GM04503 (cell line): ENCODE results near the gene RNF169.
A peak's percentile ranks its signal among the peaks of the same experiment; 100 is the strongest.
"Not testable (repeated sequence)": the region's sequence is repeated elsewhere in the genome, so short reads cannot be mapped to it uniquely, and the experiment has no call there.

Experiments used
- DNase-seq: peaks from one replicate; pipeline ENCODE4 v3.0.0-alpha.2; 2012; ENCODE audit warnings: low read depth

RNF169 gene

DNA sequence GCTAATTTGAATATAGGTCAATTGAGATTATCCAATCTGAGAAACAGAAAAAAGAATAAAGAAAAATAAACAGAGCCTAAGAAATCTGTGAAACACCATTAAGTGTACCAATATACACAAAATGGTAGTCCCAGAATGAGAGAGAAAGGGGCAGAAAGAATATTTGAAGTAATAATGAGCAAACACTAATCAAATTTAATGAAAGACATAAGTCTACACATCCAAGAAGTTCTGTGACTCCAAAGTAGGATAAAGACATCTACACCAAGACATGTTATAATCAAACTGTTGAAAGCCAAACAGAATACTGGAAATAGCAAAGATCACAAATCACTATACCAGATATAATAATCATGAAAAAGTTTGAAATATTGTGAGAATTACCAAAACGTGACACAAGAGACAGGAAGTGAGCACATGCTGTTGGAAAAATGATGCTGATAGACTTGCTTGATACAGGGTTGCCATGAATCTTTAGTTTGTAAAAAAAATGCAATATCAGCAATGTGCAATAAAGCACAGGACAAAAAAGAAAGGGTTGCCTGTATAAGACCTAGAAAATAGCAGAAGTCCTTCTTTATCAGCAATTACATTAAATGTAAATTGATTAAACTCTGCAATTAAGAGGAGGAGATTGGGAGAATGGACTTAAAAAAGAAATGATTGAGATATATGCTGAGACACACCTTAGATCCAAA is 75.8 kb downstream of the RNF169 start:
- no peak for DNase-seq

DNA sequence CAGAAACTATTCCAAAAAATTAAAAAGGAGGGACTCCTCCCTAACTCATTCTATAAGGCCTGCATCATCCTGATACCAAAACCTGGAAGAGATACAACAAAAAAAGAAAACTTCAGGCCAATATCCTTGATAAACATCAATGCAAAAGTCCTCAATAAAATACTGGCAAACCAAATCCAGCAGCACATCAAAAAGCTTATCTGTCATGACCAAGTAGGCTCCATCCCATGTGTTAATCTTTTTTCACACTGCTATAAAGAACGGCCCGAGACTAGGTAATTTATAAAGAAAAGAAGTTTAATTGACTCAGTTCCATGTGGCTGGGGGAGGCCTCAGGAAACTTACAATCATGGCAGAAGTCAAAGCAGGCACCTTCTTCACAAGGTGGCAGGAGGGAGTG is 76.9 kb downstream of the RNF169 start:
- DNase-seq, result not testable (repeated sequence)

DNA sequence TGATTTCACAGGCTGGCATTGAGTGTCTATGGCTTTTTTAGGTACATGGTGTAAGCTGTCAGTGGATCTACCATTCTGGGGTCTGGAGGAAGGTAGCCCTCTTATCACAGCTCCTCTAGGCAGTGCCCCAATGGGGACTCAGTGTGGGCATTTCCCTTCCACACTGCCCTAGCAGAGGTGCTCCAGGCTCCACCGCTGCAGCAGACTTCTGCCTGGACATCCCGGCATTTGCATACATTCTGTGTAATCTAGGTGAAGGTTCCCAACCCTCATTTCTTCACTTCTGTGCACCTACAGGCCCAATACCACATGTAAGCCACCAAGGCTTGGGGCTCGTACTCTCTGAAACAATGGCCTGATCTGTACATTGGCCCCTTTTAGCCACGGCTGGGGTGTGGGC is 78.3 kb downstream of the RNF169 start:
- DNase-seq, result no peak

DNA sequence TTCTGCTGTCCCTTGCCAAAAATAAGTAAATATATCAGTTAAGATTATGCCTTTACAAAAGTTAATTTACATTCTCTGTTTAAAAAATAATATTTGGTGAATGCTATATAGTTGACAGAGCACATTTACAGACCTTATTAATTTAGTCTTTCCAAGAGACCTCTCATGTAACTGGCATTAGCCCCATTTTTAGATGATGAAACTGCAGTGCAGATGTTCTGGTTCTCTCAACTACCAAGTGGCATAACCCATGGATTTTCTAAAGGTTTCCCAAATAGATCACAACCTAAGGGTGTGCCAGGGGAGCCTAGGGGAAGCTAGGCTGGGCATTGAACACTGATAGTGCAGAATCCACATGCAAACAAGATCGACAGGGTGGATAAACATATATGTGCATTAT is 88.5 kb downstream of the RNF169 start:
- no peak for DNase-seq

DNA sequence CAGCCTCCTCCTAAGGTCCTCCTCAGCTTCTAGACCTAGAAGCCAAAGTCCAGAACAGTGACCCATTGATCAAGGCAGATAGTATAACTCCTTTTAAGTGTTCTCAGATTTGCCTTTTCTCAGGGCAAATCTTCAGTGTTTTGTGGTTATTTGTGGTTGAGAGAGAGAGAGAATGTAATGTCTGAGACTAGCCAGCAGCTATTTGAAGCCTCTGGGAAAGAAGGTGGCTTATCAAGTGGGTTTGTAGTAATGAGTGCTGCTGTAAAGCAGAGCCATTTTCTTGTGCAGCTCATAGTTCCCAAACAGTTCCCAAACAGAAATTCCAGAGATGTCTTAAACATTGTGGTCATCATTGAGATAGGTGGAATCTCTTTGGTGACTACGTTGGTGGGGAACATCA is 89.5 kb downstream of the RNF169 start:
- no peak for DNase-seq

DNA sequence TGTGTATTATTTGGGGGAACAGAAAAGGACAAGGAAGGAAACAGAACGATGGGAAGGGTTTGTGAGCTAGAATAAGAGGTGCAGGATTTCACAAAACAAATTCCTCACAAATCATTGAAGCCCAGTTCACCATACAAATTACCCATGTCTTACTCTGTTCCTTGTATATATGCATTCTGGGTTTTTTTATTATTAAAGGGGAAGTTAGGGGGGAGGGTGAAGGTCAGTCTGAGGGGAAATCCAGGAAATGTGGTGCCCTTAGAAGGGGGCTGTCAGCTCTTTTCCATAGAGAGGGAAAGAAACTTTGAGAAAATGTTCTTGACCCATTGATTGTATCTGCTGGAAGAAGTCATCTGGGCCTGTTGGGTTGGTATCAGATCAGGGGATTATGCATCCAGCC is 90.8 kb downstream of the RNF169 start:
- DNase-seq, result no peak

DNA sequence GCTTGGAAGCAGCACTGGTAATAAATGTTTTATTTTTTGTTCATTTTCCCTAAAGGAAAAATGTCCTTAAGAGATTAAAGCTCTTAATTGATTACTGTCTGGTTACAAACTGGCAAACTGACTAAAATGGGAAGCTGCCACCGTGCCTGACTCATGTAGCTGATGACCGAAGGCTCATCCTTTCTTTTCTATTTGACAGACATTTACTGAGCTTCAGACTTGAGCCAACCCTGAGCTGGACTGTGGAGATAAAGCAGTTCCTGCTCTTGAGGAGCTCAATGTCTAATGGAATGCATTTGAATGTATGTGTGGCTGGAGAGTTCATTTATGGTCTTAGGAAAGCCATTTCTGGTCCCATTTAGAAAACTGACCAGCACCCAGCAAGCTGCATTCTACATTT is 91.3 kb downstream of the RNF169 start:
- DNase-seq, result no peak

DNA sequence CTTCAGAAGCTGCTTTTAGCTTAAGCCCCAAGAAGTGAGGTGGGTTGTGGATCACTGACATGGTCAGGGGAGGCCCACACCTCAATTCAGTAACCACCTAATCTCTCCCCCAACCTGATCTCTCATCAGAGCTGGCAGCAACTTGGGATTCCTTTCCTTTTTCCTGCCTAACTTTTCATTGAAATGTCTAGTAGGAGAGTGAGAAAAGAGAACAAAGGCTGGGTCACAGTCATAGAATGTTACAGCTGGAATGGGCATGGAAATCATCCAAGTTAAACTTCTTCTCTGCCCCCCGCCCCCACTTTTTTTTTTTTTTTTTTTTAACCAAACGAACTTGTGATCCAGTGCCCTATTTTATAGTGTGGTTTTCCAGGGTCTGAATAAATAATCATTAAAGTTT is 91.8 kb downstream of the RNF169 start:
- DNase-seq, result no peak

DNA sequence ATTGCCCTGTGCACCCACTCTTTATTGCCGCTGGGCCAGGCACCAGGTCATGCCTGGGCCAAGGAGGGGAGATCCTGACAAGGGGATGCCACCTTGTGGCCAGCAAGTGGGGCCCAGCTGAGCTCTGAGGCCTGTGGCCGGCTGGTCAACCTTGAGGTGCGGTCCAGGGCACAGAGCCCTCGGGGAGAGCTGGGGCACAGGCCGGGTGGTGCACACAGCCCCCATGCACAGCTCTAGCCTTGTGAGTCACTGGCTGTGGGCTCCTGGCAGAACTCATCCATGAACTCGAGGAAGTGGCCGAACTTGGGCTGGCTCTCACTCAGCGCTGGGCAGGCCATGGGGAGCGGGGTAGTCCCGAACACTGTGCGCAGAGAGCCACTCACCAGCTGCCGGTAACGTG is 94.3 kb downstream of the RNF169 start:
- no peak for DNase-seq

DNA sequence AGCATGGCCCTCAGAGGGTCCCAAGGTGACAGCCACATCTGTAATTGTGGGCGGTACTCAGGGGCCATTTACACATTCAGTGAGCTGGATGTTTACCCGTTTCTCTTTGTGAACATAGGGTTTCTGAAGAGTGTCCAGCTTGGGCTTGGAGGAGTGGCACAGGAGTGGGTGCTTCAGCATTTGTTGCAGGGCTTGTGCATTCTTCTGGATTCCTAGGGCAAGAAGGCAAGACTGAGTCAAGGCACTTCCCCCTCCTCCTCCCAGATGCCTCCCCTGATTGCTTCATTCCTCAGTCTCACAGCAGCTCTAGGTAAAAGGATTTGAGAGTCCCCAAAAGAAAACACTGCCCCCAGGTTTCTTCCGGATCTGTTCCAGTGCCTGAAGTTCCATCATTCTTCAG is 95.4 kb downstream of the RNF169 start:
- DNase-seq, result no peak

DNA sequence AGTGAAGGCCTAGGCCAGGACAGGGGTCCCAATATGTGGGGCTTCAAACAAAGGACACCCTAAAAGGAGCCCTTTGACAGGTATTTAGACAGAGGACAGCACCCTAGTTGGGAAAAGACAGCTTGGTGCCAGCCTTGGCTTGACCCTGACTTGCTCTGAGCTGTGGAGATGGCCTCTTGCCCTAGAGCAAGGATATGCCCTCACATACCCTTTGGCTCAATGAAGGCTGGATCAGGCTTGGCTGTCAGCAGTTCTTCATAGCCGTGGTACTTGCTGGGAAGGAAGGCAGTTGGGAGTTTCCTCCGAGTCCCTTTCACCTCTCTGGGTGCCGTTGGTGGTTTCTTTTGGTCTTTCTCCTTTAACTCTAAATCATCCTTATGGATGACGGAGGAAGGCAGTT is 96.2 kb downstream of the RNF169 start:
- DNase-seq, result no peak

DNA sequence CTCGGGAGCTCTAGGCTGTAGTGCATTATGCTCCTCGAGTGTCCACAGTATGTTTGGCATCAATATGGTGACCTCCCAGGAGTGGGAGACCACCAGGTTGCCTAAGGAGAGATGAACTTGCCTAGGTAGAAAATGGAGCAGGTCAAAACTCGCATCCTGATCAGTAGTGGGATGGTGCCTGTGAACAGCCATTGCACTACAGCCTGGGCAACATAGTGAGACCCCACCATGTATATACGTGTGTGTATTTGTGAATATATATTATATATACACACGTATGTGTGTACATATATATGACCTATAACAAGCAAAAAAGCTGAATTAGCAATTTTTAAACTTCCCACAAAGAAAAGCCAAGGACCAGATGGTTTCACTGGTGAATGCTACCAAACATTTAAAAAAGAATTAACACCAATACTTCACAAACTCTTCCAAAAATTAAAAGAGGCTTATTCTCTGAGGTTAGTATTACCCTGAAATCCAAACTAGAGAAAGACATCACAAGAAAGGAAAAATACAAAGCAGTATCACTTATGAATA is 97.4 kb downstream of the RNF169 start:
- DNase-seq, result no peak

DNA sequence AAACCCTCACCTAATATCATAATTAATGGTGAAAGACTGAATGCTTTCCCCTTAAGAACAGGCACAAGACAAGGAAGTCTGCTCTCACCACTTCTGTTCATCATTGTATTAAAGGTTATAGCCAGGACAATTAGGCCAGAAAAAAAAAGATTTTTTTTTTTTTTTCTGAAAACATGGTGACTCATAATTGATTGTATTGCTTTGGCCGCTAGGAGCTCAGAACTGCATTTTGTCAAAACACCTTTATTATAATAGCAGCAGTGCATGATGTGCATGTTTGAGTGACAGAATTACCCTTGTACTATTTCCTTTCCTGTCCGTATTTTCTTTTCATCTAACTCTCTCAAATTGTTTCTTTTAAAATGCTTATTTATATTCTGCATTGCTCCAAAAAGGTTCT is 98.1 kb downstream of the RNF169 start:
- no peak for DNase-seq

DNA sequence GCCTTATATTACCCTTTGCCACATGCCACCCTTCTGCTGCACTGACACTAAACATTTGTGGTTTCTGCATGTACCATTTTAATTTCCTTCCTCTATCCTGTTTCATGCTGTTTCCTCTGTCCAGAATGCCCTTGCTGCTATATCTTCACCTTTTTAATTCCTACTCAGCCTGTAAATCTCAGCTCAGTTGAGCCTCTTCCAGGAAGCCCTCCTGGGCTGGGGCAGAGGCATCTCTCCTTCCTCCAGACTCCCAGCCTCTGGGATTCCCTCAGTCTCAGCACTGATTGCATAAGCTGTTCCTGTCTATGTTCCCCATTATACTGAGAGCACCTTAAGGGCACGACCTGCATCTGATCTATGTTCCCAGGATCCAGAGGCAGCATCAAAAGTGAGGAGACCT is 98.7 kb downstream of the RNF169 start:
- DNase-seq, result no peak

DNA sequence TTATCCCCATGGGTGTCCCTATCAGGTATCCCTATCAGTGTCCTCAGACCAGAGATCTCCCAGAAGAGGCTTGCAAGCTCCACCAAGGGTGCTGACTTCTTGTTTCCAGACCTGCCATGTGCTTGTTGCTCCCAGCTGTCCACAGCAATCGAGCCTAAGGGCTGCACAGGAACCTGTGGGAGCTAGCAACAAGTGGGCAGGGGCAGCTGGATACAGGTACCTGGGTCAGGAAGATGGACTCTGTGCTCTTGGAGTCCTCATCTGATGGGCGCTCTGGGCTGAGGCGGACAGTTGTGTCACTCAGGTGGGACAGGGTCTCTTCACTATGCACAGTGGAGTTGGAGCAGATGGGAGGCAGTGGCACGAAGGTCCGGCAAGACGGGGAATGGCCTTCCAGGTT is 99.2 kb downstream of the RNF169 start:
- DNase-seq, result no peak

DNA sequence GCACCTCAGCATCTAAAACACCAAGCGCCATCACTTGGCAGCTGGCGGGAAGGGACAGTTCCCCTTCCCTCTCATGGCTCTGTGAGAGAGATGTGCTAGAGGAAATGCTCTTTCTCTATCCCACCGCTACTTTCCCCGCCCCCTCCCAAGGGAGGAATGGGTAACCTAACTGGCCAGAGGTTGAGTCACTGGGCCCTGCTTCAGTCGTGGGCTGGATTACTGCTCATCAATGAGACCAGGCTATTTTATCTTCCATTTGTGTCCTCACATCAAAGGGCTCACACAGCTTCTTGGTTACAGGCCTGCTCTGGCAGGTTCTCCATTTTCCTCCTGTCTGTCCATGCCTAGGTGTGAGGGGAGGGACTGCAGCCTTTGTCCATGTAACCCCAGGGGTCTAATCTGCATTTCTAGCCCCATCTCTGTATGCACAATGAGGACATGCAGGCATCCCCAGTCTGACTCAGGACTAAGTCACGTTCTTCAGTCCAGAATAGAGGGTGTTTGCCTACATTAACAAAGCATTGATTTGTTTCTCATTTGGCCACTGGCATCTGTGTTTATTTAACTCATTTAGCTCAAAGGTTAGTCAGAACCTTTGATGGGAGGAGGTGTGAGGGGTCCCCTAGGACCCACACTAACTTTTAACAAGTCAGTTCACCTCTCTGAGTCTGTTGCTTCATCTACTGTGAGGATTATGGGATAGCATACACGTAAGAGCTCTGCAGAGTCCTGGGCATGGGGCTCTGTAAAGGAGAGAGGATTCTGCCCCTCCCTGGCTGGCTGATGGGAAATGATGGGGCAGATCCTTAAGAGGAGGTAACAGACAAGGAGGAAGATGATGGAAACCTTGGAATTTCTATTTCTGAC is 101.1 kb downstream of the RNF169 start:
- peak; percentile 37 for DNase-seq

DNA sequence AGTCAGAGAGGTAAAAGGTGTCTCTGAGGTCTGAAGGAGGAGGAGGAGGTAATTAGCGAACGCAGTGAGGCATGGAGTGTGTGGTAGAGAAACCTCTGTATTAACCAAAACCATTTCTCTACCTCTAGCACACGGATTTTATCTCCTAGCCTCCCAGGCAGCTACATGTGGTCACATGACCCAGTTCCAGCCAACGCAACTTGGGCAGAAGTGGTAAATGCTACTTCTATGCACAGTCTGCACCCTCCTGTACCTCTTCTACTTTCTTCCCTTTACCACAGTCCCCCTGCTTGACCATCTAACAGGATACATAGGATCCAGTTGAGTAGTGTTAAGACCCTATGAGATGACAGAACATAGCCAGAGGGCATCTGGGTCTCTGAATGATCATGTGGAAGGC is 104.6 kb downstream of the RNF169 start:
- no peak for DNase-seq

DNA sequence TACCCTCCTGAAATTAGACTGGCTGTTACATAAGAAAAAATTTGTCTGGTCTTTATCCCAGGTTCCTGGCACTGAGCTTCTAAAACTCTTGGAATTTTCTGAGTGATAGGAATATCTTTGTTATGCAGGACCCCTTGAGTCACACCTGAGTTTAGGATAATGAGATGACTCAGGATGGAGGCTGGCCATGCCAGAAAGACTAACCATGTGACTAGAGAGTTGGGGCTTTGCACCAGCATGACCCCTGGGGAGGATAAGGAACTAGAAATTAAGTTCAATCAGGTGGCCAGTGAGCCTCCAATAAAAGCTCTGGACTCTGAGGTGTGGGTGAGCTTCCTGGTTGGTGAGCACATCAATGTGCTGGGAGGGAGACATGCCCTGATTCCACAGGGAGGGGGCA is 112.1 kb downstream of the RNF169 start:
- DNase-seq, result no peak

DNA sequence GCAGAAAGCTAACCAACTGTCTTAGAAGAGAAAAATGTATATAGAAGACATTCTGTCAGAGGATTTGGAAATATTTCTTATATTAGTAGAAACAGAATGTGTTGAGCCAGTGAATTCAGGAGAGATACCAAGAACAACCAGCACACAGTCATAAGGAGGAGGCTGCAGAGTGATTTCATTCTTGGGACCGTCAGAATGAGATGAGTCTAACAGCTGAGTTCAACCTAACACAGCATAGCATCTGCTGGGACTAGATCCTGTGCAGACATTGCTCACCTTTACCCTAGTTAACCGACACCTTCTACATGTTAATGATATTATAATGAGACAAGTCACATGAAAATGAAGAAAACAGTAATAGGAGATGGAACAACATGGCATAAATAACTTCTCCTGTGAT is 114.8 kb downstream of the RNF169 start:
- DNase-seq, result no peak

DNA sequence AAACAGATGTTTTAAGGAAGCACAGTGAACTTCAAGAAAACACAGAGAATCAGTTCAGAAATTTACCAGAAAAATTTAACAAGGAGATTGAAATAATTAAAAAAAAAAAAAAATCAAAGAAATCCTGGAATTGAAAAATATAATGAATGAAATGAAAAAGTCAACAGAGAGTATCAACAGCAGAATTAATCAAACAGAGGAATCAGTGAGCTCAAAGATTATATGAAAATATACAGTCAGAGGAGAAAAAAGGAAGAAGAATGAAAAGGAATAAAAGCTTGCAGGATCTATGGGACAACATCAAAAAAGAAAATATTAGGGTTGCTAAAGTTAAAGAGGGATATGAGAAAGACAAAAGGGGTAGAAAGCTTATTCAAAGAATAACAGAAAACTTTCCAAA is 117.9 kb downstream of the RNF169 start:
- DNase-seq, result no peak

DNA sequence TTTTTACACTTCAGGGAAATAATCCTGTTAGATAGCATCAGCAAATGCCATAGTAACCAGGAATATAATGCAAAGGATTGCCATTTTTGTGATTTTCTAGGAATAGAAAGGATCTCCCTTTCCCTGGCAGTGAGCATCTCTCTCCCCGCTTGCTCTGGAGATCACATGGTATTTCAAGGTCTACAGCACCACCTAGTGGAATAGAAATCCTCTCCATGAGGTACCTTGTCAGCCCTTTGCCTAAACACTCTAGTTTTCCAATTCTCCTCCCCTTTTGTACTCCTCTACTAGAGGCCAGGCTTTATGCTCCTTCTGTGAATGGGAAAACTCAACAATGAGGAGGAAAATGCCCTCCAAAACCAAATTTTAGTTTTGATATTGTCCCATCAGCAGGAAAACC is 121.8 kb downstream of the RNF169 start:
- DNase-seq, result peak; percentile 11

DNA sequence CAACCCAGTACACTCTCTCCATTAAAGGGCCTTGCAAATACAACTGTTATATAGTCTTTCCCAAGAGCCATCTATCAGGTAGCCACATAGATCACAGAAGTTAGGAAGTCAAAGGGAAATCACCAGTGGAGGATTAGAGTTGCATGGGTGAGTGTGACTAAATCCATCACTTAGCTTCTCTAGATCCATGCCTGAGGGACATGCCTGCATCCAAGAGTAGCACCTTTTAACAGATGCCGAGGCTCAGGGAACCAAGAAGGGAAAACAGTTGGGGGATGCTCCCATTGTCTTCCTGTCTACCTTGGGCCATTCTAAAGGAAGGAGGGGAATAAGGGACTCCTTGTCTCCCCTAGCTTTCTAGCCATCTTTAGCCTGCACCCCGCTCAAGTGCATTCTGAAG is 122.4 kb downstream of the RNF169 start:
- no peak for DNase-seq

DNA sequence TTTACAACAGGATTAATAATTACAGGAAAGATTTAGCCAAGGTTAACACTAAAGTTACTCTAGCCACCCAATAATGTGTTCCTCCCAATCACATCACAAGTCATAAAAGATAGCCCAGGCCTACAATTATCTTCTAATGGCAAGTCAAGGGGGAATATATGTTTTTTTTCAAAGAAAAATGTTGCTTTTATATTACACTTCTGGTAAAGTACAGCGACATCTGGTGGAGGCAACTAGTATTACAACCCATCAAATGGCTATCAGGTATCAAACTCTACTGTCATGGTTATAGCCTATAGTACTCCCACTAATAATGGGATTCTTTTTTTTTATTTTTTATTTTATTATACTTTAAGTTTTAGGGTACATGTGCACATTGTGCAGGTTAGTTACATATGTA is 128.5 kb downstream of the RNF169 start:
- no peak for DNase-seq
